ENCODE results near the gene ANO6.
"Not testable (repeated sequence)": the region's sequence is repeated elsewhere in the genome, so short reads cannot be mapped to it uniquely, and the experiment has no call there.

ANO6 gene, protein sequence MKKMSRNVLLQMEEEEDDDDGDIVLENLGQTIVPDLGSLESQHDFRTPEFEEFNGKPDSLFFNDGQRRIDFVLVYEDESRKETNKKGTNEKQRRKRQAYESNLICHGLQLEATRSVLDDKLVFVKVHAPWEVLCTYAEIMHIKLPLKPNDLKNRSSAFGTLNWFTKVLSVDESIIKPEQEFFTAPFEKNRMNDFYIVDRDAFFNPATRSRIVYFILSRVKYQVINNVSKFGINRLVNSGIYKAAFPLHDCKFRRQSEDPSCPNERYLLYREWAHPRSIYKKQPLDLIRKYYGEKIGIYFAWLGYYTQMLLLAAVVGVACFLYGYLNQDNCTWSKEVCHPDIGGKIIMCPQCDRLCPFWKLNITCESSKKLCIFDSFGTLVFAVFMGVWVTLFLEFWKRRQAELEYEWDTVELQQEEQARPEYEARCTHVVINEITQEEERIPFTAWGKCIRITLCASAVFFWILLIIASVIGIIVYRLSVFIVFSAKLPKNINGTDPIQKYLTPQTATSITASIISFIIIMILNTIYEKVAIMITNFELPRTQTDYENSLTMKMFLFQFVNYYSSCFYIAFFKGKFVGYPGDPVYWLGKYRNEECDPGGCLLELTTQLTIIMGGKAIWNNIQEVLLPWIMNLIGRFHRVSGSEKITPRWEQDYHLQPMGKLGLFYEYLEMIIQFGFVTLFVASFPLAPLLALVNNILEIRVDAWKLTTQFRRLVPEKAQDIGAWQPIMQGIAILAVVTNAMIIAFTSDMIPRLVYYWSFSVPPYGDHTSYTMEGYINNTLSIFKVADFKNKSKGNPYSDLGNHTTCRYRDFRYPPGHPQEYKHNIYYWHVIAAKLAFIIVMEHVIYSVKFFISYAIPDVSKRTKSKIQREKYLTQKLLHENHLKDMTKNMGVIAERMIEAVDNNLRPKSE

DNA sequence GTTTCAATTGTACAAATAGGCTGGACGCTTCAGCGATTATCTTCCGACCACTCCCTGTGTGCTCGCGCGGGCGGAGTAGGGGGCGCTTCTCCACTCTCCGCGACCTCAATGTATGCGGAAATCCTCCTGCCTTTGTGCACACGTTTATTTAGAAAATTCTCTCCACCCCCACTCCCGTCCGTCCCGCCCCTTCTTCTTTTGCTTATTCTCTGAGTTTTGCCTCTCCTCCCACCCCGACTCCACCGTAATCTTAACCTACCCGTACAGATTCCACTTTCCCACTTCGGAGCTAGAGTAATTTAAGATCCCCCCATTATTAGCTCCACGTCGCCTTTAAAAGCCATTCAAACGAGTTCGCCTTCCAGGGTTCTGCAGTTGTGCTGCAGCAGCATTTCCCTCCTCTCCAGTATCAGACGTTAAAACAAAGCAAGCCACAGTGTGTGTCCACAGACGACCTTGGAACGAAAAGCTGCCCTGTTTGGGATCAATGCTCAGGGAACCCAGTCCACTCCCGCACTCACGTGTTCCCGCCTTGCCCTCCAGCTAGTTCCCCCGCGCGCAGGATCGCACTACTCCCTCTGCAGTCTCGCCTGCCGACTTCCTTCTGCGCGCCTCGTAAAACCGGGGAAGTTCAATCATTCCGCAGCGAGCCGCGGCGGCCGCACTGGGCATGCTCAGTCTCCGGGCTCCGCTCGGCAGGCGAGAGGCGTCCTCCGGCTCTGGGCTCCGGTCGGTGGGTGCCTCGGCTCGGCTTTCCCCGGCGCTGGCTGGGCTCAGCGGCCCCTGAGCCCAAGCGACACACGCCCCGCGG, at the start of gene ANO6:
Gene ANO6 (plus strand): TSS at position 677 of the 811 bp plus-strand sequence. CDS start 227 bp downstream, outside the sequence.
- TF ChIP-seq, protein P1, sequence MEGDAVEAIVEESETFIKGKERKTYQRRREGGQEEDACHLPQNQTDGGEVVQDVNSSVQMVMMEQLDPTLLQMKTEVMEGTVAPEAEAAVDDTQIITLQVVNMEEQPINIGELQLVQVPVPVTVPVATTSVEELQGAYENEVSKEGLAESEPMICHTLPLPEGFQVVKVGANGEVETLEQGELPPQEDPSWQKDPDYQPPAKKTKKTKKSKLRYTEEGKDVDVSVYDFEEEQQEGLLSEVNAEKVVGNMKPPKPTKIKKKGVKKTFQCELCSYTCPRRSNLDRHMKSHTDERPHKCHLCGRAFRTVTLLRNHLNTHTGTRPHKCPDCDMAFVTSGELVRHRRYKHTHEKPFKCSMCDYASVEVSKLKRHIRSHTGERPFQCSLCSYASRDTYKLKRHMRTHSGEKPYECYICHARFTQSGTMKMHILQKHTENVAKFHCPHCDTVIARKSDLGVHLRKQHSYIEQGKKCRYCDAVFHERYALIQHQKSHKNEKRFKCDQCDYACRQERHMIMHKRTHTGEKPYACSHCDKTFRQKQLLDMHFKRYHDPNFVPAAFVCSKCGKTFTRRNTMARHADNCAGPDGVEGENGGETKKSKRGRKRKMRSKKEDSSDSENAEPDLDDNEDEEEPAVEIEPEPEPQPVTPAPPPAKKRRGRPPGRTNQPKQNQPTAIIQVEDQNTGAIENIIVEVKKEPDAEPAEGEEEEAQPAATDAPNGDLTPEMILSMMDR (IDR thresholded peaks at IDR 0.05; ENCODE audit: borderline replicate concordance, control extremely low read depth, extremely low read depth, insufficient read depth, missing control alignments): peak; percentile 53
- in situ Hi-C loops (cut with MboI; ENCODE audit: low sequenced_read_pairs, unreplicated experiment): no loop called here

DNA sequence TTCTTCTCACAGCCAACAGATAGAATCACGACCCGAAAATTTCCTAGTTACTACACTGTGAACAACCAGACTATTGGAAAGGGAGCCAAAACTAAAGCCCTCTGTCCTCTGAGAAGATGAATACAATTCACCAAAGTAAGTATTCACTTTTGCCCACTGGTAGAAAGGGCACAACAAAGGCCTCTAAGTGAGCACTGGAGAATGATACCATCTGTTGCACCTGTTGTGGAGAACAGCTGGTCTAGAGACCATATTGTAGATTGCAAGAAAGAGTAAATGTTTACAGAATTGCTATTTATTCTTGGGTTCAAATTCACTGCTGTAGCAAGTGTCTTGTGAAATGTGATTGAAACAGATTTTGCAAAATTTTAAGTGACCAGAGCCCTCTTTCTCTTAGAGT, 46.9 kb upstream of the ANO6 start:
- DNase-seq (ENCODE audit: low spot score): no peak
- in situ Hi-C loops (cut with MboI; ENCODE audit: low sequenced_read_pairs, unreplicated experiment): no loop called here
- TF ChIP-seq, protein P1 (IDR thresholded peaks at IDR 0.05; ENCODE audit: borderline replicate concordance, control extremely low read depth, extremely low read depth, insufficient read depth, missing control alignments): no peak

More for the DNA sequence above, at the start of gene ANO6:
- peak; percentile 83 for DNase-seq (ENCODE audit: low spot score)

DNA sequence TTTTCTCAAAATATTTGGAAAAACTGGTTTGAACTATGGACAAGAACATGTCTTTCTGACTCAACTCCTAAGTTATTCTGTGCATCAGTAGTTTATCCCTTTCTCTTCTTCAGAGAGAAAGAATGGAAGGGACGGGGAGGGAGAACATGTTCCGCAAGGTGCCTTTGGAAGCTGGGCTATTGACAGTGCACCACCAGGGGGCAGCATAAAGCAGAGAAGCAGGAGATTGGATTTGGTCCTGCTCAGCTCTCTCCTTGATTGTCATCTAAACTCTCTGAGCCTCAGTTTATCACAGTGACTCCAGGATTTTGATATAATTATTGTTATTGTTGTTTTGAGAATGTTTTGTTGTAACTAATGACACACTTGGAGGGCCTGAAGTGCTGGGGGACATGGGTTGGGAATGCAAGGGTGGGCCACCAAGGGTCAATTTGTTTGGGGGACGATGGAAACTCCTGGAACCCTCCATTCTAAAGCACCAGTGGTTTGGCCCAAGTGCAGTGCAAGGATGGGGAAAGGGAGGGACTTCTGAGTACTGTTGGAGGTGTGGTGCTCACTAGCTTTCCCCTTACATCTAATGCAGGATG, 45.3 kb upstream of the ANO6 start:
- DNase-seq (ENCODE audit: low spot score): peak; percentile 70
- in situ Hi-C loops (cut with MboI; ENCODE audit: low sequenced_read_pairs, unreplicated experiment): no loop called here
- TF ChIP-seq, protein P1 (IDR thresholded peaks at IDR 0.05; ENCODE audit: borderline replicate concordance, control extremely low read depth, extremely low read depth, insufficient read depth, missing control alignments): peak; percentile 91

DNA sequence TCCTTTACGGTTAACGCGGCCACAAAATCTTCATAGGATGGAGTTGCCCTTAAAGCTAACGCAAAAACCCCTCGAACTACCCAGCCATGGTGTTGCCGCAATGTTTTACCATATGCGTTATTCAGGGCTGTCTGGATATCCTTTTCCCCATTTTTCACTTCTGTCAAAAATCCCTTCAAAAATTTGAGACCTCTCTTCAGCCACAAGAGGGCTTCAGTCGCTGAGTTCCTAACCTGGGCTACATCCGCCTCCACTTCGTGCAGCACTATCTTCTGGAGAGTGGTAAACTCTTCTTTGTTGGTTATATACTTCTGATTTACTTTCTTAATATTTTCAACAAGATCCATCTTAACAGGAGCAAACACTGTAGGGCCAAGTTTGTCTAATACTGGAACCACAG, 42.6 kb upstream of the ANO6 start:
- in situ Hi-C loops (cut with MboI; ENCODE audit: low sequenced_read_pairs, unreplicated experiment); DNase-seq (ENCODE audit: low spot score): not testable (repeated sequence)

DNA sequence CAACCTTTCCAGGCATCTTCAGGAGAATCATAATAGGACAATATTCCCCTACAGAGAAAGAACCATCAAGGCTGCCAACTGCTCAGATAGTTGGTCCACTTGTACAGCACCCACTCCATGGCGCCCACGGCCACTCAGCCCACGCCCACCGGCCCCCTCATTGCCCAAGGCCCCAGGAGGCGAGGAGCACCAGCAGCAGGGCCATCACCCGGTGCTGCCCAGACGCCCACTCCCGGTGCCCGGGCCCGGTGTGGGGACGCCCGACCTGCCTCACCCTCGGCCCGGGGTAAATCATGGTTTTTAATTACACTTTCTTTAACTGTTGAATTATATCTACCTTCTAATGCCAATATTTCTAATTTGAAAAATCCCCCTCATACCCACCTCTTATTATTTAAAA, 41.3 kb upstream of the ANO6 start:
- TF ChIP-seq, protein P1 (IDR thresholded peaks at IDR 0.05; ENCODE audit: borderline replicate concordance, control extremely low read depth, extremely low read depth, insufficient read depth, missing control alignments): no peak
- no peak for DNase-seq (ENCODE audit: low spot score)
- in situ Hi-C loops (cut with MboI; ENCODE audit: low sequenced_read_pairs, unreplicated experiment): no loop called here

DNA sequence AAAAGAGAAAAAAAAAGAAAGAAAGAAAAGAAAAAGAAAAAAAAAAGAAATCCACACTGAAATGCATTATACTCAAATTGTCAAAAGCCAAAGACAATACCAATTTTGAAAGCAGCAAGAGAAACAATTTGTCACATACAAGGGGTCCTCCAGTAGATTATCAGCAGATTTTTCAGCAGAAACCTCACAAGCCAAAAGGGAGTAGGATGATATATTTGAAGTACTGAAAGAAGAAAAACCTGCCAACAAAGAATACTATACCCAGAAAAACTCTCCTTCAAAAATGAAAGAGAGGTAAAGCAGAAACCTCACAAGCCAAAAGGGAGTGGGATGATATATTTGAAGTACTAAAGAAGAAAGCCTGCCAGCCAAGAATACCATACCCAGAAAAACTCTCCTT, 37.1 kb upstream of the ANO6 start:
- TF ChIP-seq, protein P1 (IDR thresholded peaks at IDR 0.05; ENCODE audit: borderline replicate concordance, control extremely low read depth, extremely low read depth, insufficient read depth, missing control alignments): no peak
- in situ Hi-C loops (cut with MboI; ENCODE audit: low sequenced_read_pairs, unreplicated experiment): no loop called here
- DNase-seq (ENCODE audit: low spot score): no peak
